Fibroblast of lung (primary cell): ENCODE data around the gene RSRP1.
"Not testable (repeated sequence)": the region's sequence is repeated elsewhere in the genome, so short reads cannot be mapped to it uniquely, and the experiment has no call there.

ENCODE experiments used
- EZH2 ChIP-seq: IDR thresholded peaks from 2 replicates; pipeline ENCODE4 v1.5.1; 2012; ENCODE audit warnings: low read length, control low read depth, mild to moderate bottlenecking; ENCODE audit errors: missing control alignments
- TF ChIP-seq, protein P1 (sequence below), 2 donors: IDR thresholded peaks in 1 of 2; conservative IDR thresholded peaks in 1 of 2; 1 replicate in 1 of 2; 2 replicates in 1 of 2; pipeline ENCODE4 v1.5.1; 2011 to 2012; ENCODE audit warnings: low read length in 2 of 2, control low read depth in 1 of 2, inconsistent platforms in 1 of 2, low read depth in 1 of 2, mild to moderate bottlenecking in 1 of 2

DNA sequence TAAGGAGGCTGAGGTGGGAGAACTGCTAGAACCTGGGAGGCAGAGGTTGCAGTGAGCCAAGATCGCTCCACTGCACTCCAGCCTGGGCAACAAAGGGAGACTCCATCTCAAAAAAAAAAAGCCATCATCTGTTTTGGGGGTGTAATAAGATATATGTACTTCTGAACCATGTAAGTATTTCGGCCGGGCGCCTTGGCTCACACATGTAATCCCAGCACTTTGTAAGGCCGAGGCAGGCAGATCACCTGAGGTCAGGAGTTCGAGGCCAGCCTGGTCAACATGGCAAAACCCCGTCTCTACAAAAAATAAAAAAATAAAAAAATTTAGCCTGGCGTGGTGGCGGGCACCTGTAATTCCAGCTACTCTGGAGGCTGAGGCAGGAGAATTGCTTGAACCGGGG lies 11.8 kb downstream of the RSRP1 start:
- TF ChIP-seq, protein P1, sequence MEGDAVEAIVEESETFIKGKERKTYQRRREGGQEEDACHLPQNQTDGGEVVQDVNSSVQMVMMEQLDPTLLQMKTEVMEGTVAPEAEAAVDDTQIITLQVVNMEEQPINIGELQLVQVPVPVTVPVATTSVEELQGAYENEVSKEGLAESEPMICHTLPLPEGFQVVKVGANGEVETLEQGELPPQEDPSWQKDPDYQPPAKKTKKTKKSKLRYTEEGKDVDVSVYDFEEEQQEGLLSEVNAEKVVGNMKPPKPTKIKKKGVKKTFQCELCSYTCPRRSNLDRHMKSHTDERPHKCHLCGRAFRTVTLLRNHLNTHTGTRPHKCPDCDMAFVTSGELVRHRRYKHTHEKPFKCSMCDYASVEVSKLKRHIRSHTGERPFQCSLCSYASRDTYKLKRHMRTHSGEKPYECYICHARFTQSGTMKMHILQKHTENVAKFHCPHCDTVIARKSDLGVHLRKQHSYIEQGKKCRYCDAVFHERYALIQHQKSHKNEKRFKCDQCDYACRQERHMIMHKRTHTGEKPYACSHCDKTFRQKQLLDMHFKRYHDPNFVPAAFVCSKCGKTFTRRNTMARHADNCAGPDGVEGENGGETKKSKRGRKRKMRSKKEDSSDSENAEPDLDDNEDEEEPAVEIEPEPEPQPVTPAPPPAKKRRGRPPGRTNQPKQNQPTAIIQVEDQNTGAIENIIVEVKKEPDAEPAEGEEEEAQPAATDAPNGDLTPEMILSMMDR (conservative IDR thresholded peaks at IDR 0.05 in 1 of 2, IDR thresholded peaks at IDR 0.05 in 1 of 2; ENCODE audit: low read depth in 1 of 2, low read length in 2 of 2) = not testable (repeated sequence)
- TF ChIP-seq EZH2 = not testable (repeated sequence)
